Tibial nerve (tissue), 4 donors: Measurements from ENCODE around the gene HSF4.

Source experiments
- EP300 ChIP-seq, 2 donors: sonication (generic); formaldehyde crosslinking; IDR thresholded peaks; one replicate each; pipeline ENCODE4 v1.6.1; 2017; ENCODE audit warnings: antibody characterized with exemption in 2 of 2, mild to moderate bottlenecking in 1 of 2
- TF ChIP-seq, protein P1 (sequence below), 5 experiments: fragments of 200-600 bp in 3 of 5; fragments of 450-650 bp in 2 of 5; sonication (generic) in 3 of 5; IDR thresholded peaks; one replicate each; pipeline ENCODE4 v1.5.1; 2016 to 2019; ENCODE audit warnings: antibody characterized with exemption in 5 of 5, mild to moderate bottlenecking in 3 of 5, moderate library complexity in 2 of 5

DNA sequence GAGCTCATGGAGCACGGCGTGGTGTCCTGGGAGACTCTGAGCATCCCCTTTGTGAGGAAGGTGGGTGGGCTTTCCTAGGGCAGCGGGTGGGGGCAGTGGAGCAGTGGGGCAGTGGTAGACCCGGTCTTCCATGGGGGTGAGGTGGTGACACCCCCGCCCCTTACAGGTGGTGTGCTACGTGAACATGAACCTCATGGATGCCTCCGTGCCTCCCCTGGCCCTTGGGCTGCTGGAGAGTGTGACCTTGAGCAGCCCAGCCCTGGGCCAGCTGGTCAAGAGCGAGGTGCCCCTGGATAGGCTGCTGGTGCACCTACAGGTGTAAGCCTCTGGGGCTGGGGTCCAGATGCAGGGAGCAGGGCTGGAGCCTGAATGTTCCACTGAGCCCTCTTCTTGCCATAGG lies 35.9 kb downstream of the HSF4 start:
- no peak for TF ChIP-seq EP300 (IDR thresholded peaks at IDR 0.05)
- TF ChIP-seq, protein P1, sequence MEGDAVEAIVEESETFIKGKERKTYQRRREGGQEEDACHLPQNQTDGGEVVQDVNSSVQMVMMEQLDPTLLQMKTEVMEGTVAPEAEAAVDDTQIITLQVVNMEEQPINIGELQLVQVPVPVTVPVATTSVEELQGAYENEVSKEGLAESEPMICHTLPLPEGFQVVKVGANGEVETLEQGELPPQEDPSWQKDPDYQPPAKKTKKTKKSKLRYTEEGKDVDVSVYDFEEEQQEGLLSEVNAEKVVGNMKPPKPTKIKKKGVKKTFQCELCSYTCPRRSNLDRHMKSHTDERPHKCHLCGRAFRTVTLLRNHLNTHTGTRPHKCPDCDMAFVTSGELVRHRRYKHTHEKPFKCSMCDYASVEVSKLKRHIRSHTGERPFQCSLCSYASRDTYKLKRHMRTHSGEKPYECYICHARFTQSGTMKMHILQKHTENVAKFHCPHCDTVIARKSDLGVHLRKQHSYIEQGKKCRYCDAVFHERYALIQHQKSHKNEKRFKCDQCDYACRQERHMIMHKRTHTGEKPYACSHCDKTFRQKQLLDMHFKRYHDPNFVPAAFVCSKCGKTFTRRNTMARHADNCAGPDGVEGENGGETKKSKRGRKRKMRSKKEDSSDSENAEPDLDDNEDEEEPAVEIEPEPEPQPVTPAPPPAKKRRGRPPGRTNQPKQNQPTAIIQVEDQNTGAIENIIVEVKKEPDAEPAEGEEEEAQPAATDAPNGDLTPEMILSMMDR (IDR thresholded peaks at IDR 0.05): no peak
